Activated CD4-positive, CD25-positive, alpha-beta regulatory T cell treated with anti-CD3 and anti-CD28 coated beads, Interleukin-2, amount 50 U/mL, for 24 hours (primary cell): ENCODE results near the gene ARPC4.

ENCODE experiments used
- ATAC-seq, 2 donors: fragments of 150-1000 bp; cut with Tn5 transposase; one replicate each; pipeline ENCODE4 v1.10.0; 2021; ENCODE audit warnings: mild to moderate bottlenecking in 1 of 2, moderate library complexity in 1 of 2

The ARPC4 gene

GRCh38 chr3:9792405-9793160 lies at the start of gene ARPC4, which contains the start of gene TADA3:
TSS of gene ARPC4 (plus strand) at chr3:9793082. CDS start at chr3:9793122, 40 bp downstream.
TSS of gene TADA3 (minus strand) at chr3:9792473. CDS start at chr3:9791466, 1,007 bp downstream.
- peak; percentile 84 to 85 for ATAC-seq

DNA sequence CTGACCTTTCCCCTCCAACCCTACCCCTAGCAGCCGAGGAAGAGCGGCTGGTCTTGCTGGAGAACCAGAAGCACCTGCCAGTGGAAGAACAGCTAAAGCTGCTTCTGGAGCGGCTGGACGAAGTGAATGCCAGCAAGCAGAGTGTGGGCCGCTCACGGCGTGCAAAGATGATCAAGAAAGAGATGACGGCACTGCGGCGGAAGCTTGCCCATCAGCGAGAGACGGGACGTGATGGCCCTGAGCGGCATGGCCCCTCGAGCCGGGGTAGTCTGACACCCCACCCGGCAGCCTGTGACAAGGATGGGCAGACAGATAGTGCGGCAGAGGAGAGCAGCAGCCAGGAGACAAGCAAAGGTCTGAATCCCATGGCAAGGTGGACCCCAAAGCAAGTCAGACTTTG lies 49.3 kb upstream of the ARPC4 start:
- no peak for ATAC-seq

GRCh38 chr3:9744162-9744561 lies 48.7 kb upstream of the ARPC4 start:
- ATAC-seq: no peak

DNA sequence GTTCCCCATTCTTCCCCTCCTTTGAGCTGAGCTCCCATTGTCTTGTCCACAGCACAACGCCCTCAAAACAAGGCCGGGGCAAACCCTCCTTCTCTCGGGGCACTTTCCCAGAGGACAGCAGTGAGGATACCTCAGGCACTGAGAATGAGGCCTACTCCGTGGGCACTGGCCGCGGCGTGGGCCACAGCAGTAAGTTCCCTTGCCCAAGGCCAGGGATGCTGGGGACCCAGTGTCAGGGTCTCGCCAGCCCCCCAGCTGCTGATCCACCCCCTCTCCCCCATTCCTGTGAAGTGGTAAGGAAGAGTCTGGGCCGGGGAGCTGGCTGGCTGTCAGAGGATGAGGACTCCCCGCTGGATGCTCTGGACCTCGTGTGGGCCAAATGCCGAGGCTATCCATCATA lies 47.4 kb upstream of the ARPC4 start:
- no peak for ATAC-seq

DNA sequence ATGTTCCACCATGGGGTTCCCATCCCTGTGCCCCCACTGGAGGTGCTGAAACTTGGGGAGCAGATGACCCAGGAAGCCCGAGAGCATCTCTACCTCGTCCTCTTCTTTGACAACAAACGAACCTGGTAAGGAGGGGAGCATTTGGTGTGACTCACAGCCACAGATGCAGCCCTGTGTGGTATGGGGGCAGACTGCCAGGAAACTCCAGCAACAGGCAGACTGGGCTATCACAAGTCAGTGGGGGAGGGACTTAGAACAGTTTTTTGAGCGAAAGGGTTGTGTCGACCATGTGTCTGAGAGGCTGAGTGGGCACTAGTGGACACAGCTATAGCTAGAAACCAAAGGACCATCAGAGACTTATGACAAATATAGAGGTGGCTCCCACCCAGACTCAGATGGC lies 46.6 kb upstream of the ARPC4 start:
- ATAC-seq: no peak

GRCh38 chr3:9747267-9747666 lies 45.6 kb upstream of the ARPC4 start:
- no peak for ATAC-seq

- no peak for ATAC-seq
These were observed 44.9 kb upstream of the ARPC4 start for GRCh38 chr3:9748031-9748430.

- ATAC-seq: no peak
These were observed 43.6 kb upstream of the ARPC4 start for GRCh38 chr3:9749296-9749644.

DNA sequence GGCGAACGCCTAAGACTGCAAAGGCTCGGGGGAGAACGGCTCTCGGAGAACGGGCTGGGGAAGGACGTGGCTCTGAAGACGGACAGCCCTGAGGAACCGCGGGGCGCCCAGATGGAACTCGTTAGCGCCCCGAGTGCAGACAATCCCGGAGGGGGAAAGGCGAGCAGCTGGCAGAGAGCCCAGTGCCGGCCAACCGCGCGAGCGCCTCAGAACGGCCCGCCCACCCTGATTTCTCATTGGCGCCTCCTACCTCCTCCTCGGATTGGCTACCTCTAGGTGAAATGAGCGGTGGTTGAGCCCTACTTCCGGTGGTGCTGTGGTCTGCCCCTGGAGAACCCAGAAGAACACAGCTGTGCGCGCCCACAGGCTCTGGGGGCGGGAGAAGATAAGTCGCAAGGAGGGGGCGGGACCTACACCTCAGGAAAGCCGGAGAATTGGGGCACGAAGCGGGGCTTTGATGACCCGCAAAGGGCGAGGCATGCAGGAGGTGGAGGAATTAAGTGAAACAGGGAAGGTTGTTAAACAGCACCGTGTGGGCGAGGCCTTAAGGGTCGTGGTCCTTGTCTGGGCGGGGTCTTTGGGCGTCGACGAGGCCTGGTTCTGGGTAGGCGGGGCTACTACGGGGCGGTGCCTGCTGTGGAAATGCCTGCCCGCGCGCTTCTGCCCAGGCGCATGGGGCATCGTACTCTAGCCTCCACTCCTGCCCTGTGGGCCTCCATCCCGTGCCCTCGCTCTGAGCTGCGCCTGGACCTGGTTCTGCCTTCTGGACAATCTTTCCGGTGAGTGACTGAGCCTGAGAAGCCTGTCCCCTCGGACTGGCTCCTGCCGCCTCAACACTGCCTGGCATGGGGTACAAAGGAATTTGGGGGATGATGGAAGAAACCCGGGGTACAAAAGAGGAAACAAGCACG lies 43.0 kb upstream of the ARPC4 start, which contains the start of gene OGG1:
TSS of gene OGG1 (plus strand) at position 308 of the 911 bp plus-strand sequence. CDS start at position 643, 335 bp downstream.
- peak; percentile 98 to 99 for ATAC-seq

GRCh38 chr3:9750556-9751411 lies 42.1 kb upstream of the ARPC4 start:
- no peak for ATAC-seq

GRCh38 chr3:9754678-9755077 lies 38.2 kb upstream of the ARPC4 start:
- no peak for ATAC-seq

- ATAC-seq: no peak
These were observed 35.5 kb upstream of the ARPC4 start for GRCh38 chr3:9757427-9757826.

DNA sequence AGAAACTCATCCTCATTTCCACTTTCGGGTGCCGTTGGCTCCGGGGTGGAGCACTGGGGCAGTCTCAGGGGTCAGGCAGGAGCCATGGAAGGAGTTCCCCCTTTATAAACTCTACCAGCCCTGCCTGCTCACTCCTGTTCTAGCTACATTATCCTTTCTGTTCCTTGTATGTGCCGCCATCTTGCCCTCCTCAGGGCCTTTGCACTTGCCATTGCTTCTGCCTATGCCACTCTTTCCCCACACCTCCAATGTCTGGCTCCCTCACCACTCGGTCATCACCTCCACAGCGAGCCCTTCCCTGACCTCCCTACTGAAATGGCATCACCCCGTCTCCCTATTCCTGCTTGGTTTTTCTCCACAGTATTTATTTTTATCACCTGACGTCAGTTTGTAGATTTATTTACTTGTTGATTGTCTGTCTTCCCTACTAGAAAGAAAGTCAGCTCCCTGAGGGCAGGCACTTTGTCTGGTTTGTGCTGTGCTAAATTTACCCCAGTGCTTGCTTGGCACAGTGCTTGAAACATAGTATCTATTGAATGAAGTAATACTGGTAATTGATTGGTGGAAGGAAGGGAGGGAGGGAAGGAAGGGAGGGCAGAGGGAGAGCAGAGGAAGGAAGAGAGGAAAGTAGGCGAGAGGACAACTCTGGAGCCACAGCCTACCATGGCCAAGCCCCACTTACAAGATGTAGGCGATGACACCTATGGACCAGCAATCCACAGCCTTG lies 31.9 kb upstream of the ARPC4 start:
- ATAC-seq: no peak

DNA sequence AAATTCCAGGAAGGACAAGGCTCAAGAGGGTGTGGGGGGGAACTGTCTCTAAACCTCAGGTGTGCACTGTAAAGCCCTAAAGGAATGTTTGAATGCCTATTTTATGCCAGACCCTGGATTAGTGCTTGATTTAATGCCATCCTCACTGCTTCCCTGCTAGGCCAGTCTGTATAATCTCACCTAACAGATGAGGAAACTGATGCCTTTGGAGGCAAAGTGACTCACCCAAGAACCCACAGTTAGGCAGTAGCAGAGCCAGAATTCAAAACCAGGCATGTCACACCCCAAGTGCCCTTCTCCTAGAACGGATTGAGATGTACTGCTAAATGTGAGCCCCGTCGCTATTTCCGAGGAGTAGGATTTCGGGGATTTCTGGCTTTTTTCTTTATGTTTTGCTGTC lies 31.0 kb upstream of the ARPC4 start:
- no peak for ATAC-seq

DNA sequence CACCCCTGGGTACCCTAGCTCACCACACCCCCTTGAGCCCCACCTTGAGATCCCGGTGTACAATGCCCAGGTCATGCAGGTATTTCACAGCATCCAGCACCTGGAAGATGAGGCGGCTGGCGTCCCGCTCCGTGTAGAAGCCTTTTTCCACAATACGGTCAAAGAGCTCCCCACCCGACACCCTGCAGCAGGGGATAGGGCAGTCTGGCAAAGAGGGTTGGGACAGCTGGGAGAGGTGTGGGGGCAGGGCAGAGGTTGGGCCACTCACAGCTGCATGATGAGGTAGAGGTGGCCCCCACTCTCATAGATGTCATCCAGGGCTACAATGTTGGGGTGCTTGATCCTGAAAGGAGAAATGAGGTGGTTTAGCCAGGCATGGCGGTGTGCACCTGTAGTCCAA lies 30.0 kb upstream of the ARPC4 start:
- no peak for ATAC-seq

- ATAC-seq: no peak
These were observed 27.0 kb upstream of the ARPC4 start for GRCh38 chr3:9765865-9766264.

DNA sequence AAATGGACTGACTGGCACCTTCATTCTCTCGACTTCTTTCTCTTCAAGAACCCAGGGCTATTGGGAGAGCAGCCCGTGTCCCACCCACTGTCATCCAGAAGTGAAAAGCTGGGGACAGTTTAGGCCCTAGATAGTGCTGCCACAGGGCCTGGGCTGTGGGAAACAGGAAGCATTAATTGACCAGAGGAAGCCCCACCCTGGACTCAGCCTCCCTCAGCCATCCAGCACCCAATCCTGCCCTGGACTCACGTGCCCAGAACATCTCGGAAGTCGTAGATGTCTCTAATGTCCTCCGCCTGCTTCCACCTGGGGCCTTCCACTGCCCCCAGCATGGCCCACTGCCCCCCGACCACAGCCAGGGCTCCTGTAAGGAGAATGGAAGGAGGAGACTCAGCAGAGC lies 25.5 kb upstream of the ARPC4 start:
- no peak for ATAC-seq

- ATAC-seq: no peak
These were observed 24.6 kb upstream of the ARPC4 start for GRCh38 chr3:9768141-9768775.

DNA sequence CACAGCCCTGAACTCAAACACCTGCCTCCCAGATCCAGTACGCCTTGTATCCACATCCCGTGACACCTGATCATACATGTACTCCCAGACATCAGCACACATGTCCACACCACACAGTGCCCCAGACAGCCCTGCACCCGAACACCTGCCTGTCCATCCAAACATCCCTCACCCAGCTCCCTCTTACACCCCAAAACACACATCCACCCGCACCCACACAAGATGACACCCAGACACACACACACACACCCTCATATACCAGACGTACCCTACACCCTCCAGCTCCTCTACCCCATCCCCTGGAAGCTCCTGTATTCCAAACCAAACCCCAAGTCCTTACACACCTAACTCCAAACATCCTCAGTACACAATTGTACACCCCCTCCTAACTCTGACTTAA lies 23.9 kb upstream of the ARPC4 start:
- ATAC-seq: no peak

DNA sequence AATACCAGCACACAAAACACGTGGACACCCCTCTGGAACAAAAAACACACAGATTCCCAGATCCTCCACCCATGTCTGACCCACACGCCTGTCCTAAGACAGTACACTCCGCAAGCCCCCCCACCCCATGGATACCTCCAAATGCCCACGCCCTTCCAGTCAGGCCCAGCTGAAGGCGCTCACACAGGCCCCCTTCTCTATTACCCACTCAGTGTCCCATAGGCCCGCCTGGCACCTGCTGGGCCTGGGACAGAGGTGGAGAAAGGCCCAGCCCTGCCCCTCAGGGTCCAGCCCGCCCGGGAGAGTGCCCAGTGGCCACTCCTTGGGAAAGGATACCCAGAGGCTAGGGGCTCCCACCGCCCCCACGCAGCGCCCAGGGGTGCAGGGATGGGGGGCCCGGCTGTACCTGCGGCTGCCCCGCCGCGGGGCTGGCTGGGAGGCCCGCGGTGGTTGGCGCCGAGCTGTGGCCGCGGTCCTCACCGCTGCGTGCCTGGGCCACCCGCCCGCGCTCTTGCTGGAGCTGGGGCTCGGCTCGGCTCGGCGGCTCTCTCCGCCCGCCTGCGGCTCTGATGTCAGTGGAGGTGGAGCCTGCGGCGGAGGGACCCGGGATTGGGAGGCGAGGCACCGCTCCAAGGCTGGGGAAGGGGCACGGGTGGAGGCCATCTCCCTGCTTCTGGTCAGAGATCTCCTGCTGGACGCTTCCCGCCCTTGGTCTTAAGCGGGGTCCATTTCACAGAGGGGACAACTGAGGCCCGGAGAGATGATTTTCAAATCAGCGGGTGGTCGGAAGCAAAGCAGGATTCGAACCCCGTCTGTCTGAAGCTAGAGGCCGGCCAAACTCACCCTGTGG lies 23.2 kb upstream of the ARPC4 start, which contains the start of gene CAMK1:
TSS of gene CAMK1 (minus strand) at position 522 of the 850 bp plus-strand sequence. CDS start 2,198 bp downstream, outside the sequence.
- peak; percentile 97 to 98 for ATAC-seq
